Large intestine (tissue), 3 donors: Measurements from ENCODE around the gene POLR3H. TPM values are rescaled to one million over a fixed set of nuclear protein-coding genes. Genes with fewer than 3 reads are reported as not detected.
"Not testable (repeated sequence)": the region's sequence is repeated elsewhere in the genome, so short reads cannot be mapped to it uniquely, and the experiment has no call there.

Experiments
- DNase-seq, 2 donors: peaks; one replicate each; pipeline versions ENCODE4 v3.0.0 to v3.0.0-alpha.2; 2013
- H3K27ac ChIP-seq: one replicate; pipeline ENCODE4 v1.5.1; 2013; ENCODE audit warnings: low read length
- H3K27me3 ChIP-seq: 2 replicates; pipeline ENCODE4 v1.6.1; 2013; ENCODE audit warnings: low read length; ENCODE audit not compliant: control insufficient read depth, insufficient read depth
- H3K36me3 ChIP-seq: 2 replicates; pipeline ENCODE4 v1.6.1; 2013; ENCODE audit warnings: low read length; ENCODE audit not compliant: control insufficient read depth, insufficient read depth
- H3K4me1 ChIP-seq: one replicate; pipeline ENCODE4 v1.6.1; 2013; ENCODE audit warnings: low read length; ENCODE audit not compliant: control insufficient read depth, insufficient read depth
- H3K4me3 ChIP-seq: one replicate; pipeline ENCODE4 v1.5.1; 2013; ENCODE audit warnings: low read length
- H3K9me3 ChIP-seq: one replicate; pipeline ENCODE4 v1.6.1; 2013; ENCODE audit warnings: mild to moderate bottlenecking, low read depth, low read length, moderate library complexity; ENCODE audit not compliant: control insufficient read depth
- WGBS: methylation state at CpG from one replicate; pipeline ENCODE4 v1.1.5; 2013; ENCODE audit warnings: low lambda C conversion rate; ENCODE audit not compliant: insufficient coverage; 5-methylcytosine and 5-hydroxymethylcytosine counted together
- polyA plus RNA-seq: library from polyadenylated mRNA; unstranded; fragments of 120-200 nt; gene quantifications from one replicate; pipeline ENCODE4 v1.2.1, GENCODE V29; 2013

Gene POLR3H
- polyA plus RNA-seq, 1 donor, result 12.4 TPM

DNA sequence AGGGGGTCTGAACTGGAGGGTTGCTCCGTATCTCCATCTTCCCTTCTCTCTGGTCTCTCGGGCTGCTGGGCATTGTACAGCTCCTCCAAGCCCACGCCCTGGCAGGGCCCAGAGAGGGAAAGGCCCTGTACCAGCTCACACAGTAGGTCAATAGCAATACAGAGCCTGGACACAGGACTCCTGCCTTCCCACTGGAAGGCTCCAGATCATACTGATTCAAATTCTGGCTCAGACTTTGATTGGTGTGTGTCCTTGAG is 23.2 kb upstream of the POLR3H start:
- no peaks in the 10 kb centered on the region for H3K9me3 ChIP-seq
- no peaks in the 10 kb centered on the region for H3K36me3 ChIP-seq
- H3K27ac ChIP-seq, result no peak overlapping the region
- H3K4me1 ChIP-seq, result peaks cover 10% of the 10 kb centered on the region
- peaks cover 5% of the 10 kb centered on the region for H3K27me3 ChIP-seq
- no peak for DNase-seq
- no CpG with 5 or more reads among the region's 3 CpGs for WGBS
- no peak overlapping the region for H3K4me3 ChIP-seq

DNA sequence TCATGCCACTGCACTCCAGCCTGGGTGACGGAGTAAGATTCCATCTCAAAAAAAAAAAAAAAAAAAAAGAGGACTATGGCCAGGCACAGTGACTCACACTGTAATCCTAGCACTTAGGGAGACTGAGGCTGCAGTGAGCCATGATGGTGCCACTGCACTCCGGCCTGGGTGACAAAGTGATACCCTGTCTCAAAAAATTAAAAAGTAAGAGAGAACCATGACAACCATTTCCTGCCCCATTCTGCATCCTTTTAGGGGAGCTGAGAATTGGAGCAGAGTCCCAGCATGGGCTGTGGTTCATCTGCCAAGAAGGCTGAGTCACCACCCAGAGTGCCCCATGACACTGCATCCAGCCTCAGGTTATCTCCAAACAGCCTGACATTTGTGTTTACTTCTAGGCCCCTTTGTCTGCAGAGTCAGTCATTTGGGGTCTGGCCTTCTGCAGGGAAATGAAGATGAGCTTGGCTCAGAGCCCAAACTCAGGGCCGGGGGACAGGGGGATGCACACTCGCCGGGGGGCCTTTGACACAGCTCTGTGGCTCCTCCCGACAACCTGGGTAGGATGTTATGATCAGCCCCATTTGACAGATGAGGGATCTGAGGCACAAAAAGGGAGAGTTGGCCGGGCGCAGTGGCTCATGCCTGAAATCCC is 21.3 kb upstream of the POLR3H start:
- peak in 1 of 2 donors; percentile 52 for DNase-seq
- no CpG with 5 or more reads among the region's 8 CpGs for WGBS
- H3K27ac ChIP-seq, result no peak overlapping the region

DNA sequence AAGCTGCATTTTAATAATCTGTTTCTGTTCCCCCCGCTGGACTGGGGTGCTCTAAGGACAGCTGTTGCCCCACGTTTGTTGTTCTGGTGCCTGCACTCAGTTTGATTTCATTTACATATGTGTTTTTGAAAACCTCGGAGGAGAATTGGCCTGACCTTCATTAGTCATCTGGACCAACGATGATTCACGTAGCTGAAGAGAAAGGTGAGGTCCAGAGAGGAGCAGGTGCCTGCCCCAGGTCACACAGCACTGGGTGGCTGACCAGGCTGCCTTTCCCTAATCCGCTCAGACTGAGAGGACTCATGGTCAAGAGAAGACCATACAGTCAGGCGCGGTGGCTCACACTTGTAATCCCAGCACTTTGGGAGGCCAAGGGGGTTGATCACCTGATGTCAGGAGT is 20.3 kb upstream of the POLR3H start:
- no peak overlapping the region for H3K4me3 ChIP-seq
- no peak overlapping the region for H3K27ac ChIP-seq
- WGBS, result no CpG with 5 or more reads among the region's 8 CpGs
- no peaks in the 10 kb centered on the region for H3K9me3 ChIP-seq
- peaks cover 25% of the 10 kb centered on the region for H3K27me3 ChIP-seq
- no peaks in the 10 kb centered on the region for H3K36me3 ChIP-seq
- H3K4me1 ChIP-seq, result peaks cover 14% of the 10 kb centered on the region
- DNase-seq, result no peak

More for the DNA sequence above, 21.3 kb upstream of the POLR3H start:
- H3K4me1 ChIP-seq, result peaks cover 15% of the 10 kb centered on the region
- H3K36me3 ChIP-seq, result no peaks in the 10 kb centered on the region
- H3K27me3 ChIP-seq, result peaks cover 21% of the 10 kb centered on the region
- no peak overlapping the region for H3K4me3 ChIP-seq
- no peaks in the 10 kb centered on the region for H3K9me3 ChIP-seq

DNA sequence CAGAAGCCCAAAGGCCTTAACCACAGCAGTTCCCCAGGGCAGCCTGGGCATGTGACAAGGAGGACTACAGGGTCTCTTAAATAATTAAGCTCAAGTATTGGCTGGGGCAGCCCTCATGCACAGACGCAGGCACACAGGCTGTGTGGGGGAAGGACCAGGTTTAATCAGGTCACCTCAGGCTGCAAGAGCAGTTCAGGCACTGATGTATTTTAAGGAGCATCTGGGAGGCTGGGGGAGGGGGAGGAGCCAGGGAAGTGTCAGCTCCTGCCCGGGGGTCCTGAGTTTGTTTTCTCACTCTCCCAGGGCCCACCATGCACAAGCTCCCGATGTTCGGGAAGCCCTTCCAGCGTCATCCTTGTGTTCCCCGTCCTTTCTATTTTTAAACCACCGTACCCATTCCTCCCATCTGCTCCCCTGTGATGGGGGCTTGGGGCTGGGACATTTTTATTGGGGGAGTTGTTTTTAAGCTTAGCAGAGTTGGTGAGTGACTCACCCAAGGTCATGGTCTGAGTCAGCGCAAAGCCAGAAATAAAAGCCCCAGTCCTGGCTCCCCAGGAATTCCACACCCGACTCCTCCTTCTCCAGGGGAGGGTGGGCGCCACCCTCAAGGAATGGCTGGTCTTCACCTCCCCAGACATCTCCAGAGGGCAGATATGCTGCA is 18.9 kb upstream of the POLR3H start:
- Histone ChIP-seq H3K9me3 (no peaks in the 10 kb centered on the region), H3K4me3 (no peak overlapping the region), H3K27me3 (peaks cover 25% of the 10 kb centered on the region), H3K36me3 (no peaks in the 10 kb centered on the region), H3K27ac (no peak overlapping the region), H3K4me1 (peaks cover 14% of the 10 kb centered on the region)
- no CpG with 5 or more reads among the region's 10 CpGs for WGBS
- DNase-seq, result no peak

DNA sequence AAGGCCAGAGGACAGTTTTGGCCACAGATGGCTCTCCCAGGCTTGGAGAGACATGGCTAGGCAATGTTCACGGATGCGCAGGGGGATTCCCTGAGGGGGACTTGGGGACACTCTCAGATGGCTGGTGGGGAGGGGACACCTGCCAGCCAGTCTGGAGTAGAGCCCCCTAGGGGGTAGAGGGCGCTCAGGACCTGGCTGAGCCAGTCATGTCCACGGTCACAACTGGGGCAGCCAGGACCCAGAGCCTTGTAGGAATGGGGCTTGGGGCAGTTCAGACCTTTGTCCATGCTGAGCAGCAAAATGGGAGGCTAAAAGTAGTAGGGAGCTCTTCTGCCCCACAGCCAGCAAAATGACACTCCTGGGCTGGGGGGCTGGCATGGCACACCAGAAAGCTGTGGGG is 18.2 kb upstream of the POLR3H start:
- Histone ChIP-seq H3K27ac (no peak overlapping the region), H3K9me3 (no peaks in the 10 kb centered on the region), H3K4me1 (peaks cover 14% of the 10 kb centered on the region), H3K4me3 (no peak overlapping the region), H3K36me3 (no peaks in the 10 kb centered on the region), H3K27me3 (peaks cover 25% of the 10 kb centered on the region)
- DNase-seq, result no peak
- no CpG with 5 or more reads among the region's 4 CpGs for WGBS

DNA sequence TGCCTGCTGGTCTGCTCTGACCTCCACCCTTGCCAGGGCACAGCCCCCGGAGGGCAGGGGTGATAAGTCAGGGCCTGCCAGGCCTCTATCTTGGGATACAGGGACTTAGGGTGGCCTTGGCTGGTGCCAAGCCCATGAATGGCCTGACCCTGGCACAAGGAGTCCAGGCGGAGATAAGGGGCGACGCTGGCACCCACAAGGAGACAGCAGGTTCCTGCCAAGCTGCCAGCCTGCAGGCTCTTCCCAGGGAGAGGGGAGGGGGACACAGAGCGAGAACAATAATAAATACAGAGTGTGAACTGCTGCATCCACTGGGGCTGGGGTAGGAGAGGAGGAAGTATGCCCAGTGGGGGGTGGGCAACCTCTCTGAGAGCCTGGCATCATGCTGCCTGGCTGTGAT is 17.5 kb upstream of the POLR3H start:
- H3K27ac ChIP-seq, result no peak overlapping the region
- H3K27me3 ChIP-seq, result peaks cover 25% of the 10 kb centered on the region
- H3K4me3 ChIP-seq, result no peak overlapping the region
- H3K4me1 ChIP-seq, result peaks cover 16% of the 10 kb centered on the region
- H3K36me3 ChIP-seq, result no peaks in the 10 kb centered on the region
- WGBS, result no CpG with 5 or more reads among the region's 5 CpGs
- no peak for DNase-seq
- H3K9me3 ChIP-seq, result no peaks in the 10 kb centered on the region

DNA sequence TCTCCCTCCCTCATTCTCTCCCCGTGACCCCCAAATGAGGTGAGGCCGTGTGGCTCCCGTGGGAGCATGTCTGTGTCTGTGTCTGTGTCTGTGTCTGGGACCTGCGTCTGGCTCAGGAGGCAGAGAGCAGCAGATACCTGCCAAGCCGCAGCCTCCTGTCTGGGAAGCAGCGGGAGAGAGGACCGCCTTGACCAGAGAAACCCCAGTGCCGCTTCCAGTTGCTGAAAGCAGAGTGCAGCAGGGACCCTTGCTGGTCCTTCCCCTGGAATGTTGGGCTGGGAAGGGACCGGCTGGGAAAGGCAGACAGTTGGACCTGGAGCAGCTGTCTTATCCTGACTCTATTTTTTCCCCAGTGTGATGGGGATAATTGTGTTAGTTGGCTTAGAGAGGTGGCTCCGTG is 17.1 kb upstream of the POLR3H start:
- peak overlapping the region; percentile 33 for H3K27ac ChIP-seq
- H3K4me3 ChIP-seq, result peak overlapping the region; percentile 39
- no CpG with 5 or more reads among the region's 10 CpGs for WGBS
- no peaks in the 10 kb centered on the region for H3K9me3 ChIP-seq
- DNase-seq, result no peak
- peaks cover 16% of the 10 kb centered on the region for H3K4me1 ChIP-seq
- peaks cover 25% of the 10 kb centered on the region for H3K27me3 ChIP-seq
- no peaks in the 10 kb centered on the region for H3K36me3 ChIP-seq

DNA sequence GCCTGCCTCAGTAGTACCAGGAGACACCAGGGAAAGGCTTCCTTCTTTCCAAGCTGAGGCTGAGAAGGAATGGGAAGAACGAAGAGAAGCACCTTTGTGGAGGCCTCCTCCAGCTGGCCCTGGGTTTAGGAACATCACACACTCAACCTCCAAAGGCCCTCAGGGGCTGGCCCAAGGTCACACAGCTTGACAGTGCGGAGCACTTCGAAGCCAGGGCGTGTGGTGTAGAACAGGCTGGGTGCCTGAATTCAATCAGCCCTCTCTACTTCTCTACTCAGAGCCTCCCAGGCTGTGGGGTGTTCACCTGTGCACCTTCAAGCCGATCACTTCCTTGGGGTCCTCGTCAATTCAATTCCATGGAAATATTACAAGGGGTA is 15.8 kb upstream of the POLR3H start:
- Histone ChIP-seq H3K27ac (no peak overlapping the region), H3K27me3 (peaks cover 25% of the 10 kb centered on the region), H3K4me1 (peaks cover 10% of the 10 kb centered on the region), H3K4me3 (no peak overlapping the region), H3K36me3 (no peaks in the 10 kb centered on the region), H3K9me3 (no peaks in the 10 kb centered on the region)
- DNase-seq, result no peak
- WGBS, result no CpG with 5 or more reads among the region's 6 CpGs

DNA sequence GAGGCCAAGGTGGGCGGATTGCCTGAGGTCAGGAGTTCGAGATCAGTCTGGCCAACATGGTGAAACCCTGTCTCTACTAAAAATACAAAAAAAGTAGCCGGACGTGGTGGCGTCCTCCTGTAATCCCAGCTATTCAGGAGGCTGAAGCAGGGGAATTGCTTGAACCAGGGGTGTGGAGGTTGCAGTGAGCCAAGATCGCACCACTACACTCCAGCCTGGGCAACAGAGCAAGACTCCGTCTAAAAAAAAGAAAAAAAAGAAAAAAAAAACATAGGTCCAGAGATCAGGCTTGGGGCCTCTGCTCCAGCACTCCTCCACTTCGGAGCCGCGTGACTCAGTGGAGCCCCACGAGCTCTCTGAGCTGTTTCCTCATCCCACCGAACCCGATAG is 14.0 kb upstream of the POLR3H start:
- Histone ChIP-seq H3K4me1 (peaks cover 10% of the 10 kb centered on the region), H3K27me3 (peaks cover 23% of the 10 kb centered on the region)
- H3K9me3 ChIP-seq, H3K36me3 ChIP-seq, H3K4me3 ChIP-seq, DNase-seq, H3K27ac ChIP-seq: not testable (repeated sequence)
- no CpG with 5 or more reads among the region's 13 CpGs for WGBS

DNA sequence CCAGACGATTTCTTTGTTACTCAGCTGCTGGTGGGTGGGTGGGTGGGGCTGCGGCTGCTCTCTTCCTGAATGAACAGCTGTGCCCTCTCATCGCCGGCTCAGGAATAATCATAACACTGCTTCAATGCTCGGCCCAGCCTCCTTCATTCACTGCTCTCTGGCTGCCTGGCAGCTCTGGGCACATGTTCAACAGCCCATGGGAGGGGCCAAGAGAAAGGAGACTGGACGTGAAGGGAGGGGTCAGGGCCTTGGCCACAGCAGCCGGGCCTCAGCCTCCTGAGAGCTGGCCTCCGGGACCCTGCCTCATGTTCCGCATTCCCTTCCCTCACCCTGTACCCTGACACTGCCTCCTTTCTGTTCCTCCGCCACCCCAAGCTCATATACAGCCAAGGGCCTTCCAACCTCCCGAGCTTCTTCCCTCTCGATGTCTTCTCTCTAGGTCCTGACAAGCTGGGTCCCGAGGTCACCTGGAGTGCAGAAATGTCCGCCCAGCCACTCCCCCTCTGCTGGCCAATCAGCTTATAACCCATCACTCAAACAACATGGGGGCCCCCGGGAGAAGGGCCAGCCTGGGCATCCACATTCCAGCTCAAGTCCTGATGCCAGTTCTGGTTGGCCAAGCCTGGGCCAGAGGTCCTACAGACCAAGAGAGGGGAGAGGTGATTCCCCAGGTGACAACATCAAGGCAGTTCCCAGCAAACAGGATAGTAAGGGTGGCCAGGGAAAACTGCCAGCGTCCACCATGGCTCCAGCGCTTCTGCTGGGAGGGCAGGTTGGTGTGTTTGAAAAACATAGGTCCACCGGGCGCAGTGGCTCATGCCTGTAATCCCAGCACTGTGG is 13.4 kb upstream of the POLR3H start:
- H3K27ac ChIP-seq, result peak overlapping the region; percentile 39
- DNase-seq, result peak in 1 of 2 donors; percentile 54

More for the DNA sequence above, 13.4 kb upstream of the POLR3H start:
- no peak overlapping the region for H3K4me3 ChIP-seq
- WGBS, result no CpG with 5 or more reads among the region's 19 CpGs
- peaks cover 22% of the 10 kb centered on the region for H3K27me3 ChIP-seq
- H3K36me3 ChIP-seq, result no peaks in the 10 kb centered on the region
- H3K4me1 ChIP-seq, result peaks cover 10% of the 10 kb centered on the region
- H3K9me3 ChIP-seq, result no peaks in the 10 kb centered on the region
